CD4-positive, alpha-beta T cell treated with Interferon alpha-2 for 1 hour (primary cell): ENCODE results near the gene TREML1.
A peak's percentile ranks its signal among the peaks of the same experiment; 100 is the strongest.

ENCODE experiments used
- DNase-seq, 2 donors: peaks; one replicate each; pipeline ENCODE4 v3.0.0-alpha.2; 2020 to 2022

TREML1 gene

DNA sequence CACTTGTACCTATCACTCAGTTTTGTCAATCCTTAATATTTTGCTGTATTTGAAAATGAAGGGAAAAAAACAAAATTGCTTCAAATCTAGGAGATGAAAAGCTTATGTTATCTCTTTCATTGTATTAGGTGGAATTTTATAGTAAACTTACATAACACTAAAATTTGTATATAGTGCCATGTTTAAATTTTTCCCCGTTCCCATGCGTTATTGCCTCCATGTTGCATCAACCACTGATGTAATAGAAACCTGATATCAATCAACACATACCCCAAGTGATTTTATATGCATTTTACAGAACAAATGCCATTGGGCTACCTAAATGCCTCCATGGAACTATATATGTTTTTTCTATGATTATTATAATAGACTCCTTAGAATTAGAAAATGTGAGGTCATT lies 23.5 kb upstream of the TREML1 start:
- no peak for DNase-seq

GRCh38 chr6:41177287-41177686 lies 23.1 kb upstream of the TREML1 start:
- no peak for DNase-seq

DNA sequence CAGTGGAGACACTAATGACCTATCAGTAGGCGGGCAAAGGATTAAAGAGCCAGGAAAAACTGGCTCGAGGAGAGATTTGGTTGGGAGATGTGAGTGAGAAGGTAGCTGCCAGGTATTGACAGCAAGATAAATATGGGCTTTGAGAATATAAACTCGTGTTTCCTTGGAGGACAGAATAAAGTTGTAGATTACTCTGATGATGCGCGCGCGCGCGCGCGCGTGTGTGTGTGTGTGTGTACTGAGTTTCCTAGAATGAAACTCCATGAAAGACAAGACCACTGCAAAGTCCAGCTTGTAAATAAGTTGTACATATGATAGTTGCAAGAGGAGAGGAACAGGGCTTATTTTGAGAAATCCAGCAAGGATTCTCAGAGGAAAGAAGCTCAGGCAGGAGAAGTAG lies 22.0 kb upstream of the TREML1 start:
- no peak for DNase-seq

- no peak for DNase-seq
These were observed 20.9 kb upstream of the TREML1 start for GRCh38 chr6:41175084-41175483.

DNA sequence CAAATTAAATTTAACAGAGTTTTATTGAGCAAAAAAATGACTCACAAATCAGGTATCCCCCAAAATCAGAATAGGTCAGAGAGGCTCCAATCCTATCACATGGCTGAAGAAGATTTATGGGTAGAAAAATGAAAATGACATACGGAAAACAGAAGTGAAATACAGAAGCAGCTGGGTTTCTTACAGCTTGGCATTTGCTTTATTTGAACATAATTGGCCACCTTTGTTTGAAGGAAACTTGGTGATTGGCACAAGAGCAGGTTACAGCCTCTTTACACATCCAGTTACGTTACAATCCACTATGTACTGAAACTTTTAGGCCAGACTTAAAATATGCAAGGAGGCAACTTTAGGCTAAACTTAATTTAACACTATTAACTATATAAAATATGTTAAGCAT lies 20.5 kb upstream of the TREML1 start:
- DNase-seq: no peak

DNA sequence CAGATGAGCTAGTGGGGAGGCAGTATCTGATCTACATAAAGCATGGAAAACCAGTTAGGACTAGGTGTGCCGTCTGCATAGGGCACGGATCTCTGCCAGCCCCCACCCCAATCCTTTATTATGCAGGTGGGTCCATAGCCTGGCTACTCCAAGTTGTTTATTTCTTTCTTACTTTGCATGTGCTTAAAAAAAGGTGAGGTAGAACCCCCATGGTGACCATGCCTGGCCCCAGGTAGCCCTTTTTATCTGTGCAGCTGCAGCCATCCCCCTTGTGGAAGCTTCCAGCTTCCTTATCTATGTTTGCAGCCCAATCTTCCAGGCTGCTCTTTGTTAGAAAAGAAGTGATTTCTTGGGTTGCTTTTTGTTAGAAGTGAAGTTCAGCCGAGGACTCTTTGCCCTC lies 17.8 kb upstream of the TREML1 start:
- DNase-seq: no peak

DNA sequence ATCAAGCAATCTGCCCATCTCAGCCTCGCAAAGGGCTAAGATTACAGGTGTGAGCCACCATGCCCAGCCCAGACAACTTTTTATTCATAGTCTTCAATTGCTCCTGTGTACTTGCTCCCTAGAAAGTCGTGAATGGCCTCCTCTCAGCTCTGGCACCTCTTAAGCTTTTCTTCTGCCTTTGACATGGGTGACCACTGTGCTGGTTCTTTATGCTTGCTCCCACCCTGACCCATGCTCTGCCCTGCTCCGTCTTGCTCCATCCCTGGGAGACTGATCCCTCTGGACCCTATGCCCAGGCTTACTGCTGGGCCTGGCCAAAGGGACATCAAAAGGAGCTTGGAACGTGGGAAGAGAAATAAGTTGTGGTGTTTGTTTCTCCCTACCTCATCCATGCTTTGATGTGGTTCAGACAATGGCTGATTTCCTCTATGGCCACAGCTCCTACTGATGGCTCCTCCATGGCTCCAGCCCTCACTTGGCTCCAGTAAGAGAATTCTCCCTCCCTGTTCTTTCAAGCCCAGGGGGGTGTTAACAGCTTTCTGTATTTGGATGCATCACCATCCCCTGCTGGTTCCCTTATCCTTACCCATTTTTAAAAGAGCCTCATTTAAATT lies 16.5 kb upstream of the TREML1 start:
- DNase-seq: no peak

GRCh38 chr6:41167173-41167963 lies 13.2 kb upstream of the TREML1 start:
- DNase-seq: no peak

- no peak for DNase-seq
These were observed 10.5 kb upstream of the TREML1 start for GRCh38 chr6:41164551-41165120.

- no peak for DNase-seq
These were observed 9.2 kb upstream of the TREML1 start for GRCh38 chr6:41163419-41163717.

DNA sequence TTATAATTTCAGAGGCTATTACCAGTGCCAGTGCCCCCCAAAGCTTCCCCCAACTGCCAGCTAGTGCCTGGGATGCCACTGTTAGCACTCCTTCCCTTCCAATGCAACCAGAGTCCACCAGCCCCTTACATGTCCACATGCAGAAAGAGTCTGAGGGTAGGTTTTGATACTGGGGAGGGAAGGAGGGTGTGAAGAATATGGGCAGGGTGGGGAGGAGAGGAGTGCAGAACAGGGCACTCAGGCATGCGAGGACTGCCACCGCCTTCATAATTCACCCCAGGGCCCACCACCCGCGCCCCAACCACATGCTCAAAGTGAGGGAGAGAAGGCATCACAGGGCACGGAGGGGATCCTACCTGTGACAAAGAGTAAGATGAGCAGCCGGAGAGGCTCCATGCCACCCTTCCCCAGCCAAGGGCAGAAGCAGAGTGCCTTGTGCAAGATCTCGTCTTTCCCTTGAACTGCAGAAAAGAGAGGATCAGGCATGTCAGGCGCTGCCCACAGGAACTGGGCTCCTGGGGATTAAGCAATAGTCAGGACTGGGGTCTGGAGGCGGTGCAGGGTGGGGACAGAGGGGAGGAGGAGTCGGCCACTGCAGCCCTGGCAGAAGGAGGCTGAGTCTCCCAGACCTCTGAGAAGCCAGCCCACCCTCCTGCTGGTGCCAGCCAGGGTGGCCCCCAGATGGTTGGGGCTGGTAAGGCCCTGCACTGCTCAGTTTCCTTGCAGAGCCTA lies 8.7 kb upstream of the TREML1 start, which contains the start of gene TREM2:
TSS of gene TREM2 (minus strand) at position 430 of the 732 bp plus-strand sequence. CDS start at position 396, 34 bp downstream.
- no peak for DNase-seq

- no peak for DNase-seq
These were observed 7.9 kb upstream of the TREML1 start for GRCh38 chr6:41161851-41162552.

DNA sequence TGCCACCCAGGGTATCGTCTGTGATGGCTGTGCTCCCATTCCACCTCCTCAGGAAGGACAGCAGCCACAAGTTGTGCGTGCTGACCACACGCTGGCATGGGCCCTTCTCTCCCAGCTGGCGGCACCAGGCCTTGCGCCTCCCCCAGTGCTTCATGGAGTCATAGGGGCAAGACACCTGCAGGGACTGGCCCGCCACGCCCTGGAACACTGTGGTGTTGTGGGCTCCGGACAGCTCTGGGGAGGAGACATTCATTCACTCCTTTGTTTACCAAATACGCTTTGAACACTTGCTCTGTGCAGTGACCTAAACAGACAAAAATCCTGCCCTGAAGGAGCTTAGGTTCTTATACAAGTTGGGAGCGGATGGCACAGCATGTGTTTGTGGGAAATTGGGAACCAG lies 7.2 kb upstream of the TREML1 start:
- DNase-seq: no peak

DNA sequence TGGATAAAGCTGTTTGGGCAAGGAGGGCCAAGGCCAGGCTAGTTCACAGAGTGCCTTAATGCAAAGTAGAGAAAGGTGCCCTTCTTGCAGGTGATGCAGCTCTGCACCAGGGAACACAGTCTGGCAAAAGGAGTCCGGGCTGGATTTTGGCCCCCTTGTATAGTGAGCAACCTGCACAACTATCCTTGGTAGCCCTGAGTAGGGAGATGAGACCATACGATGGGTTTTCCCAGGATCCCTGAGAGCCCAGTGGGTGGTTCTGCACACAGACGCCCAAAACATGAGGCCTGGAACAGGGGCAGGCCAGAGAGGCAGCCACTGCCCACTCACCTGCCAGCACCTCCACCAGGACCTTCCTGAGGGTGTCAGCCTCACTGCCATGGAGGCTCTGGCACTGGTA lies 6.8 kb upstream of the TREML1 start:
- no peak for DNase-seq

DNA sequence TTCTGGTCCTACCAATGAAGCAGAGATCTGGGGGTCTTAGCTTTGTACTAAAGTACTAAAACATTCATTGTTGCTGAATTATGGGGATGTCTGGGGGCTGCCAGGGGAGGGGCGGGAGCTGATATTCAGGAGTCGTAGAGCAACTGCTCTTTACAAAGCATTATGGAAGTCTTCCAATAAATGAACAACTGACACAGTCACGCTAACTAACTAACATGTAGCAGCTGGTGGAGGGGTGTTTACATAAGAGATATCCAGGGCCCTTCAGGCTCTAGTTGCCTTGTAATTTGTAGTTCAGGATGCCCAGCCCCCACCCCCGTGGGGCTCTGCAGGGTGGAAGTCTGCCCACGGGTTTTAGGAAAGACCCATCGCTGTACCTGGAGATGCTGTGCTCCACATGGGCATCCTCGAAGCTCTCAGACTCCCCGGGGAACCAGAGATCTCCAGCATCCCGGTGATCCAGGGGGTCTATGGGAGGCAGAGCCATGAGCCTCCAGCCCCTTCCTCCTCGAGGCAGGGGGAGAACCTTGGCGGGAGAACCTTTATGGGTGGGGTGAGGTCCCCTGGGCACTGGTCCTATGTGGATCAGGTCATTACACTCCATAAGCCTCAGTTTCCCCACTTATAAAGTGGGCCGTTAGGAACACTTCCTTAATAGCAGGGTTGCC lies 5.4 kb upstream of the TREML1 start:
- no peak for DNase-seq

DNA sequence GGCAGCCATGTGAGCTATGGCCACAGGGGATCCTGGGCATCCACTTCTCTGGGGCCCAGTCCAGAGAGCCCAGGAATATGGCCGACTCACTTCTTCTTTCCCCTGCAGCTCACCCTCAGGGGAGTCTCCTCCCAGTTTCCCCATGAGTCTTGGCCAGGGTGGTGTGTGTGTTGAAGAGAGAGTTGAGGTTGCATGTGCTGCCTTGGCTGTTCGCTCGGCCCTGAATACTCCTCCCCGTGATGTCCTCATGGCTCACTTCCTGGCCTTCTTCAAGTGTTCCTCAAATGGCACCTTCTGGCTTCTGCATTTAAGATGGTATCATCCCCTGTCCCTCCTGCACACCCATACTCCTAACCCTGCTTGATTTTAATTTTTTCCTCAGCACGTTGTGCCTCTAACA lies 3.2 kb upstream of the TREML1 start:
- DNase-seq: peak in 1 of 2 donors; percentile 45

GRCh38 chr6:41156771-41157170 lies 2.6 kb upstream of the TREML1 start:
- DNase-seq: no peak

- DNase-seq: no peak
These were observed 1.9 kb upstream of the TREML1 start for GRCh38 chr6:41156001-41156400.

- no peak for DNase-seq
These were observed 1.1 kb upstream of the TREML1 start for GRCh38 chr6:41155132-41155805.

DNA sequence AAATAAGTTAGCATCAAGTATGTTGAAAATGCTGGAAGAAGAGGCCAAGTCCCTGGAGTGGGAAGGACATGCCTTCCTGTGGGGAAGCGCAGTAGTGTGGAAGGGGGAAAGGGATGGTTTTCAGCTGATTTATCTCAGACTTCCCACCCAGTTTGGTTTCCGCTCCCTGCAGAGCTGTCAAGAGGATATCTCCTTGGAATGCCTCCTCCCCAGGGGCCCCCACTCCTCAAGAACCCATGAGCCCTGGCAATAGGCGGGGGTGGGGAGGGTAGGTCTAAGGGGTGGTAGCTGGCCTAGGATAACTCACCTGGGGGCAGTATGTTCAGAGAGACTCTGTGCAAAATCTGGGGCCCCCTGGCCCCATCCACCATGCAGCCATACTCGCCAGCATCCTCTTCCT lies 696 bp downstream of the TREML1 start:
- DNase-seq: no peak

DNA sequence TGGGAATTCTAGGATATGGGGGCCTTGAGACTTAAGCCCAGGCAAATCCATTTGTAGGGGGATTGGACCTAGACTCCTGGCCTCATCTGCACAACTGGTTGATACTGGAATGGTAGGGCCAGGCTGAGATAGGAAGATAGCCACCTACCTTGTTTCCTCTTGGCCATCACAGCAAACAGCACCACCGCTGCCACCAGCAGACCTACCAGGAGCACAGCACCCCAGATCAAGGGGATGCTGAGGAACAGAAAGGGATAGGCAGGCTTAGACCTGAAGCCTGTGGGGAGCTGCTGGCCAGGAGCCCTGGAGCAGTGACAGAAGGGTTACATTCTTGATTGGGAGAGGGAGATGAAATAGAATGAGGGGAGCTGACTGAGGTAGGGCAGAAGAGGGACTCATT lies 3.5 kb downstream of the TREML1 start:
- no peak for DNase-seq

GRCh38 chr6:41147917-41148316 lies 6.2 kb downstream of the TREML1 start:
- DNase-seq: no peak
